Measurements from ENCODE around the gene CUX1.

CUX1 gene

DNA sequence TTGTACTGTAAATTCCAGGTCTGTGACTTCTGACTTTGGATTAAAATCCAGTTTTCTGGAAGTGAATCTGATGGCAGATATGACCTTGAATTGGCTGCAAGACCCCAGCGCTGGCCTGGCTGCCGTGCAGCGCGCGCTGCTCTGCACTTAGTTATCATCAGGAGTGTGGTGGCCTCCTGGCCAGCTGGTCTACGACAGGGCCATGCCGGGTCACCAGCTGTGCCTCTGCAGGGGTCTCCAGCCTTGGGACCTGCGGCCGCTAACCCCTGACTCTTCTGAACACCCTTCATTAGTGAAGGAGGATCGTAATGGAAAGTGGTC lies 278.5 kb downstream of the CUX1 start:
- TF ChIP-seq, protein P1, sequence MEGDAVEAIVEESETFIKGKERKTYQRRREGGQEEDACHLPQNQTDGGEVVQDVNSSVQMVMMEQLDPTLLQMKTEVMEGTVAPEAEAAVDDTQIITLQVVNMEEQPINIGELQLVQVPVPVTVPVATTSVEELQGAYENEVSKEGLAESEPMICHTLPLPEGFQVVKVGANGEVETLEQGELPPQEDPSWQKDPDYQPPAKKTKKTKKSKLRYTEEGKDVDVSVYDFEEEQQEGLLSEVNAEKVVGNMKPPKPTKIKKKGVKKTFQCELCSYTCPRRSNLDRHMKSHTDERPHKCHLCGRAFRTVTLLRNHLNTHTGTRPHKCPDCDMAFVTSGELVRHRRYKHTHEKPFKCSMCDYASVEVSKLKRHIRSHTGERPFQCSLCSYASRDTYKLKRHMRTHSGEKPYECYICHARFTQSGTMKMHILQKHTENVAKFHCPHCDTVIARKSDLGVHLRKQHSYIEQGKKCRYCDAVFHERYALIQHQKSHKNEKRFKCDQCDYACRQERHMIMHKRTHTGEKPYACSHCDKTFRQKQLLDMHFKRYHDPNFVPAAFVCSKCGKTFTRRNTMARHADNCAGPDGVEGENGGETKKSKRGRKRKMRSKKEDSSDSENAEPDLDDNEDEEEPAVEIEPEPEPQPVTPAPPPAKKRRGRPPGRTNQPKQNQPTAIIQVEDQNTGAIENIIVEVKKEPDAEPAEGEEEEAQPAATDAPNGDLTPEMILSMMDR (IDR thresholded peaks at IDR 0.05; ENCODE audit: control insufficient read depth, extremely low read depth, insufficient read depth) = no peak
- H3K4me3 ChIP-seq (ENCODE audit: low read depth, low read length) = no peak overlapping the region
- DNase-seq (ENCODE audit: low read depth) = no peak

DNA sequence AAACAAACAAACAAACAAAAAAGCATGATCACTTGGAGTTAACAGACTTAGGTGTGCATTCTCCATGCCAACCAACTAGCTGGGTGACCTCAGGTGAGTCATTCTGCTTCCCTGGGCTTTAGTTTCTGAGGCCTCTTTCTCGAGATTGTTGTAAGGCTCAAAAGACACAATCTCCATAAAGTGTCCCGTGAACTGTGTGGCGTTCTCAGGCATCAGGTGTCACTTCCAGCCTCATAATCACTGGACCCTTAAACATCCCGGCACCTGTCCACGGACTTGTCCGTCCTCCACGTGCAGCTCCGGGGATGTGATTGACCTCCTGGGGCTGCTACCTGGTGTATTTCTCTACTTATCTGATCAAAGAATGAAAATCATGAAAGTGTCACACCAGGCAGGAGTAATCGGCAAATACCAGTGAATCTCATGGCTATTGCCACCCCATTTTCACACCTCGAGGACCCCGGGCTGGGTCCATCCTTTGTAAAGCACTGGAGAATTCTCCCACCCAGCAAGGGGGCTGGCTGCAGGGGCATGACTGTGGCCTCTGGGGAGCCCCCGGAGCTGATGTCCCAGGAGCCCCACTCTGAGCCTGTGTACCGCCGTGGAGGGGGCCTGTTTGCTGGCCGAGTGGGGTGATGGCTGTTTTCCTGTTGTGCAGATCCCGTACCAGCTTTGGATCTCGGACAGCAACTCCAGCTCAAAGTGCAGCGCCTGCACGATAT lies 279.4 kb downstream of the CUX1 start:
- no peak for DNase-seq (ENCODE audit: low read depth)

DNA sequence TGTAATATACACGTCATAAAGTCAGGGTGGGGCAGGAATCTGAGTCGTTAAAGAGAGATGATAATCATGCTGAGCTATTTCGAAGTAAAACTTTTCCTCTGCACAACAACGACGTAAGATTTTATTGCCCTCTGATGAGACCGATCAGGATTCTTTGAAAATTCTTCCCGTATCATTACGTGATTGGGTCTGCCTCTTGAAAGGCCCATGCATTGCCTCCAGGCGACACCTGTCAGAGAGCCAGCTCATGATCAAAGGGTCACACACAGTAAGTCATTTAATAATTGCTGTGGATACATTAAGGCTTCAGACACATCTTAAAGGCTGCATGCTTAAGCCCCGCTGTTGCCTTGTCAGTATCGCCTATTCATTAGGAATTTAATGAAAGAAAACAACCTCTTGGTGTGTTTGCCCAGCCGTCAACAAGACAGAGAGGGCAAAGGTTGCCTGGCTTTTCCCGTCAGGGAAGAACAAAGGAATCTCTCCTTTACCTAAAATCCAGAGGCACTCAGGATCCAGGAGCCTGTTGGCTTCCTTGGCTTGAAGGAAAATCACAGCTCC lies 280.3 kb downstream of the CUX1 start:
- no peak for DNase-seq (ENCODE audit: low read depth)

More for the DNA sequence above, 279.4 kb downstream of the CUX1 start:
- TF ChIP-seq, protein P1 (IDR thresholded peaks at IDR 0.05; ENCODE audit: control insufficient read depth, extremely low read depth, insufficient read depth) = no peak
- H3K4me3 ChIP-seq (ENCODE audit: low read depth, low read length) = no peak overlapping the region

DNA sequence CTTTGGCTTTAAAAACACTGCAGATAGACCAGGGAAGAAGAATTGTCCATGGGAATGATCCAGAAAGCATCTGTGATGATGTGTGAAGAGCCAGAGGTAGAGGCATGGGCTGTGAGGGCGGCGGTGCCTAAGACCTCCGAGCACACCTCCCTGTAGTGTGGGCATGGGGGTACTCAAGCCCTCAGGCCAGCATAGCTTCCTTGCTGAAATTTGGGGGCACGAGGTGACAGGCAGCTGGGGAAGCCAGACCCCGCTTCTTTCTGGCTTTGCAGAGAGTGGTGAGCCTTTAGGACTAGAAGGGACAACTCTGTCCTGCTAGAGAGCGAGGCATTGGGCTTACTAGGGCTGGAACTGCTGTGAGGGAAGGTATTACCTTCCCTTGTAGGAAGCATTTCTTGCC lies 281.6 kb downstream of the CUX1 start:
- TF ChIP-seq, protein P1 (IDR thresholded peaks at IDR 0.05; ENCODE audit: control insufficient read depth, extremely low read depth, insufficient read depth) = no peak
- H3K4me3 ChIP-seq (ENCODE audit: low read depth, low read length) = no peak overlapping the region
- DNase-seq (ENCODE audit: low read depth) = no peak

More for the DNA sequence above, 280.3 kb downstream of the CUX1 start:
- no peak overlapping the region for H3K4me3 ChIP-seq (ENCODE audit: low read depth, low read length)
- TF ChIP-seq, protein P1 (IDR thresholded peaks at IDR 0.05; ENCODE audit: control insufficient read depth, extremely low read depth, insufficient read depth) = no peak

DNA sequence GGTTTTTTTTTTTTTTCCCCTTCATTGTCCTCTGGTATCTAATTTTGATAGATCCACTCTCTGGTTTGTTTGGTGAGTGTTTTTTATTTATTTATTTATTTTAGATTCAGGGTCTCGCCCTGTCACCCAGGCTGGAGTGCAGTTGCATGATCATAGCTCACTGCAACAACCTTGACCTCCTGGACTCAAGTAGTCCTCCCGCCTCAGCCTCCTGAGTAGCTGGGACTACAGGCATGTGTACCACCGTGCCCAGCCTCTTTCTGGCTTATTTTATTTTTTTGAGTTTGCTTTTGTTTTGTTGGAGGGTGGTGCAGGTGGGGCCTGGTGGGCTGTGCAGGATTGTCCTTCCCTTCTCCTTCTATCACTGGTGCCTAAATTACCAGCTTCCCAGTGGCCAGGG lies 282.0 kb downstream of the CUX1 start:
- TF ChIP-seq, protein P1 (IDR thresholded peaks at IDR 0.05; ENCODE audit: control insufficient read depth, extremely low read depth, insufficient read depth) = no peak
- H3K4me3 ChIP-seq (ENCODE audit: low read depth, low read length) = no peak overlapping the region
- DNase-seq (ENCODE audit: low read depth) = no peak

DNA sequence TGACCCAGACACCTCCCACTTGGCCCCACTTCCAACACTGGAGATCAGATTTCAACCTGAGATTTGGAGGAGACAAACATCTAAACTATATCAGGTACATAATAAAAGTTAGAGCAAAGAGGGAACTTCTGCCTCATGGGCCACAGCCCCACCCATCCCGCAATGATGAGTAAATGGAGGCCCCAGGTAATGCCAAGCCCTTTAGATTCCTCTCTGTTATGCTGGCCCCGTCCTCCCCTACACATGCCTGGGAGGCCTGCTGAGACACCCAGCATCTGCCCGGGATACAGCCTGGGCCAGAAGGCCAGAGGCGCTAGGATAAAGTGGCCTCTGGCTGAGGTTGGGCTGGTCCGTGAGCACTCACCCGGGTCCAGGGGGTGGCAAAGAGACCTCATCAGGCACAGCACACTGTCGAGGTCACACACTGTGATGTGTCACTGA lies 283.7 kb downstream of the CUX1 start:
- no peak for DNase-seq (ENCODE audit: low read depth)
- TF ChIP-seq, protein P1 (IDR thresholded peaks at IDR 0.05; ENCODE audit: control insufficient read depth, extremely low read depth, insufficient read depth) = no peak
- no peak overlapping the region for H3K4me3 ChIP-seq (ENCODE audit: low read depth, low read length)

DNA sequence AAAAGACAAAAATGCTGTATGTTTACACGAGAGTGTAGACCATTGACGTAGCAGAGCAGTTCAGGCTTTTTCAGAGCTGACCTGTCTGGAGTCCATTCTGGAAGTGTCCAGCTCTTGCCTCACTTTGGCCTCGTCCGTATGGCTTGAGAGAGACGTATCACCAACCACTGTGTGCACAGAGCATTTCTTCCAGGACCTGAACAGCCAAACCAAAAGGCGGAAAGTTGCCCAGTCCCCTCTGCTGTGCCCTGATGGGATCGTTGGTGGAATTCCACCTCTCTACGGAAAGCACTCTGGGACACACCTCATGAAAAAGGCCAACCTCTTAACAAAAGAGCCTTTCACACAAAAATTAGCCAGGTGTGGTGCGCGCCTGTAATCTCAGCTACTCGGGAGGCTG lies 284.5 kb downstream of the CUX1 start:
- TF ChIP-seq, protein P1 (IDR thresholded peaks at IDR 0.05; ENCODE audit: control insufficient read depth, extremely low read depth, insufficient read depth) = no peak
- no peak for DNase-seq (ENCODE audit: low read depth)
- no peak overlapping the region for H3K4me3 ChIP-seq (ENCODE audit: low read depth, low read length)
